GM10847 (cell line): Measurements from ENCODE around the gene MPO.

Experiments
- POLR2A ChIP-seq: IDR thresholded peaks from 2 replicates; pipeline ENCODE4 v1.6.1; 2011; ENCODE audit not compliant: insufficient read length; ENCODE audit errors: extremely low read depth

MPO gene

DNA sequence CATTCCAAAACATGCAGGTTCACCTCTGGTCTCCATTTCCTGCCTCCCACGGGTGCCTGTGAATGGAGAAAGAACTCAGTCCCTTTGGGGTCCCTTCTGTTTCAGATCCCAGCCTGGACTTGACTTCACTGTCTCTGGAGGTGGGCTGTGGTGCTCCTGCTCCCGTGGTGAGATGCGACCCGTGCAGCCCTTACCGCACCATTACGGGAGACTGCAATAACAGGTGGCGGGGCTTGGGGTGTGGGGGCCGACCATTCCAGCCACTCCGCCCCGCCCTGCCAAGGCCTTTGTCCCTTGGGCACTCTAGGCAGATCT, 31.8 kb downstream of the MPO start:
- TF ChIP-seq POLR2A = no peak

DNA sequence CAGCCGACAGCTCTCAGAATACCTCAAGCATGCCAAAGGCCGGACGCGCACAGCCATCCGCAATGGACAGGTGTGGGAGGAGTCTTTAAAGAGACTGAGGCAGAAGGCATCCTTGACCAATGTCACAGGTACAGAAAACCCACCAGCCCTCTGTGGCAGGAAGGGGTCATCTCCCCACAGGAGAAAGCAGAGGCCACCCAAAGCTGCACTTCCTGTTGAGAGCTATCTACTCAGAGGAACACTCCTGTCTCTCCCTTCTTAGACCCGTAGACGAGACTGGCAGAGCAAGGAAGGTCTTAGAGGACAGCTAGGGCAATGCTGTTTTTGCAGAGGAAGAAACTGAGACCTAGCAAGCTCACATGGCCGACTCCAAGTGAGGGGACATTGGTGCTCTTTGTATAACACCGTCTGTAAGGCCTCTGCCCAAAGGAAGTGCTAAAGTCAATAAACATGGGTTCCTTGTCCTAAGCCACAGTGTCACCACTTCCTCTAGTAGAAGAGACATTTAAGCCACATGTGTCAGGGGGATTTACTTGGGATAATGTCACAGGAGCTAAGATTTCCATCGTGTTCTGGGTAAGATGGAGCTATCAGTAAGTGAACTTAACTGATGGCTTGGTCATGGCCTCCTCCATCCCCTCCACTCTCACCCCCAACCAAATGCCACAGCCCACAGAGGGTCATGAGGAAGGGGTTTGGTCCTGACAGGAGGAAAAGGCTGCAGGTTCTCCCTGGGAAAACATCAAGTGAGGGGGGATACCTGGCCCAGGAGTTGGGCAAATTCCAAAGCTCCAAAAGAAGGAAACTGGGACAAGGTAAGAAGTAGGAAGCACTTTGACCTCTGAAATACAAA, 33.0 kb downstream of the MPO start:
- no peak for TF ChIP-seq POLR2A

DNA sequence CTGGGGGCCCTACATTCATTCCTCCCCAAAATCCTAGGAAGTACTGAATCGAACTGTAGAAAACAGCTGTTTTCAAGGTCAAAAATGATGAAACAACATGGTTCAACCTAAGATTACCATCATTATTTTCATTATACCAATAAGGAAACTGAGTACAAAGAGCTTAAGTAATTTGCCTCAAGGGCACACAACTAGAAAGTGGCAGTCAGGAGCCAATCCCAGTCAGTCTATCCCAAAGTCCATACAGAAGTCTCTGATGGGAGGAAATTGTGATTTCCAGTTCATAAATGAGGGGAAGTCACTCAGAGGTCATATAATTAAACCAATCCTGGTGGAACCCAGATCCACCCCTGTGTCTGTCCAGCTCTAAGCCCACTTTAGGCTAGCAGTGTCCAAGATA, 34.0 kb downstream of the MPO start:
- no peak for TF ChIP-seq POLR2A

DNA sequence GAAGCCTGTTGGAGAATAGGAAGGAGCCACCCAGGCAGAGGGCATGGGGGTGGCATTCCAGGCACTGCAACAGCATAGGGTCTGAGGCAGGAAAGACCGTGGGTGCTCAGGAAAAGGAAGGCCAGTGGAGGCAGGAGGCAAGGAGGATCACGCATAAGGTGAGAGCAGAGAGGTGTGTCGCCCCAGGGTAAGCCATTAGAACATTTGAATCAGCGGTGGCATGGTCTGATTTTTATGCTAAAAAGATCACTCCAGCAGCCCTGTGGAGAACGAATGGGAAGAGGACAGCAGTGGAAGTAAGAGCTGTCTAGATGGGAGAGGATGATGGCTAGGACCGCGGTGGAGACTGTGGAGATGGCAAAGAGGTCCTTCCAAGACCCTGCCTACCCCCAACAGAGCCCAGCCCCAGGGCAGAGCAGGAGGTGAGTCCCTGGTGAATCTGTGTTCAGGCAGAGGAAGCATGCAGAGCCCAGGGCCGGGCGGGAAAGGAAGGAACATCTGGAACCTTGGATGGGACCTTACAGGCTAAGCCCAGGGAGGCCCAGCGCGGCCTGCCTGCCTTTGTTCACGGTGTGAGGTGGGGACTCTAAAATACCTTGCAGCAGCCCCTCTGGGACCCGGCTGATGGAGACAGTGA, 34.5 kb downstream of the MPO start:
- TF ChIP-seq POLR2A = no peak

DNA sequence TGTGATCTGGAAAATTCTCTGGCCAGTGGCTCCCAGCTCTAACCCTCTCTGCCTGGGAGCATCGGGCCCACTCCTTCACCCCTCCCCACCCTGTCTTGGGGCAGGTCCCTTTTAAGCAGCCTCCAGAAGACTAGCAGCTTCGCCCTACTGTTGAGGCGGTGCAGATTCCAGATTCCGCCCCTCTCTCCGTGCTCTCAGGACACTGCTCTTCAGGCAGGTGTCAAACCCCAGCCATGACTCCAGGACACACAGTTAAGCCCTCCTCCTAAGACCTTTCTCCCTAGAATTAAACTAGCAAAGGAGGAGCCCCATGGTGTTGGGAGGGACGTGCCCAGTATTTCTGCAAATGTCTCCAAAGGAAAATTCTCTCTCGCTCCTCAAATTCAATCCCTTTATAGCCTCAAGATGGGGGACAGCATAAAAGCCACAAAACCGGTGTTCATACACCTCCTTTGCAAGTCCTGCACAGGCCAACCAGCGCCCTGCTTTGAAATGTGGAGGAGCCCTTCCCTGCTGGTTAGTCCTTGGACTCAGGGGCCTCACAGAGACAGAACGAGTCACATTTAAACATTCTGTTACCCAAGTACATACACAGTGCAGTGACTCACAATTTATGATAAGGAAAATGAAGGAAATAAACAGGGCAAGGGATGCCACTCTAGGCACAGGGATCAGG, 35.2 kb downstream of the MPO start:
- no peak for TF ChIP-seq POLR2A

DNA sequence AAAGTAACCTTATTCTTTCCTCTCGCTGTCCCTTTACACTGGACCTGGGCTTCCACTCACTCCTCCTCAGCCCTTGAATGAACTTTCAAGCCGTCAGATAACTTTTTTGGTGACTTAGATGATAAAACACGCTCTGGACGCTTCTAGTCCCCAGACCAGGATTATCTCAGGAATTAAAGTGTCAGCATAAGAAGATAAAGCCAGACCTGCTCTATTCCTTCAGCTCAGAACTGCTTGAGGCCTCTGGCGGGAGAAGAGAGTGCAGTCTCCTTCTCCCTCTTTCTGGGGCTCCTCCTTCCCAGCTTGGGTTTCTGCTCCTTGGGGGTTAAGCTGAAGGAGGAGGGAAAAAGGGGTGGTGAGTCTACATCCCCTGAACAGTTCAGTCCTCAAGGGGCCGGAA, 35.8 kb downstream of the MPO start:
- no peak for TF ChIP-seq POLR2A

DNA sequence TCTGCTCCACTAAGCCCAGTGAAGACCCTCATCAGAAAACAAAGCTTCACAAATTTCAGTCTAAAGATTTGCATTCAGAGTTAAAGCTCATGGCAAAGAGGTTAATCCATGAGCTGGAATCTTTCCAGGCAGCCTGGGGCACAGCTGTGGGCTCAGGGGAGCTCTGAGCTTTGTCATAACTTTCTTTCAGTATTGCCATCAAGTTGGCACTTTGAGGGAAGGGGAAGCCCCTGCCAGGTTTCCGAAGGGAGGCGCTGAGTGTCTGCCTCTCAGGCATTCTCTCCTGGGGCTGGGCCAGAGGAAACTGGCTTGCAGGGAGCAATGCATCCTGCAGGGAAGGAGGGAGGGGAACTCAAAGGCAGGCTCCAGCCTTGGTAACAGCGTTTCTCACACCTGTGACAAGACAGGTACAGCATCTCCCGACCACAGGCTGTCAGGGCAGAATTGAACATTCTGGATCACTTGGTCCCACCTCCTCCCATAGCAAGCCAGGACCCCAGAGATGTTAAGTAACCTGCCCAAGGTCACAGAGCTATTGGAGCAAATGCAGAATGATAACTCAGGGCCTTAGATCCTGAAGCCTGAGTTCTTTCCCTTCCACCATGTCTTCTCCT, 38.5 kb downstream of the MPO start:
- no peak for TF ChIP-seq POLR2A

DNA sequence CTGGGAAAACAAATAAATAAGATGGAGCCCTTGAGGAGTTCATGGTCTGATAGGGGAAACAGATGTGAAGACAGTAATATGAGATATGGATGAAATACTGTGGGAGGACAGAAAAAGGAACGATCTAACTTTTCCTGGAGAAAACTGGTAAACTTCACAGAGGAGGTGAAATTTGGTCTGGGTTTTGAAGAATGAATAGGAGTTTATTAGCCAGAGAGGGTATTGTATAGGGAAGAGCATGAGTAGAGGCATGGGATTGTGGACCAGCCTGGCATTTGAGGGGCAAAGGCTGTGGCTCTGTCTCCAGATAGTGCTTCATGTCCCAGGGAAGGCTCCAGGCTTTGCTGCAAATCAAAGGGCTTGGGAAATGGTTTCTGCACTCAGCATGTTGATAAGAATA, 40.7 kb downstream of the MPO start:
- TF ChIP-seq POLR2A = no peak

DNA sequence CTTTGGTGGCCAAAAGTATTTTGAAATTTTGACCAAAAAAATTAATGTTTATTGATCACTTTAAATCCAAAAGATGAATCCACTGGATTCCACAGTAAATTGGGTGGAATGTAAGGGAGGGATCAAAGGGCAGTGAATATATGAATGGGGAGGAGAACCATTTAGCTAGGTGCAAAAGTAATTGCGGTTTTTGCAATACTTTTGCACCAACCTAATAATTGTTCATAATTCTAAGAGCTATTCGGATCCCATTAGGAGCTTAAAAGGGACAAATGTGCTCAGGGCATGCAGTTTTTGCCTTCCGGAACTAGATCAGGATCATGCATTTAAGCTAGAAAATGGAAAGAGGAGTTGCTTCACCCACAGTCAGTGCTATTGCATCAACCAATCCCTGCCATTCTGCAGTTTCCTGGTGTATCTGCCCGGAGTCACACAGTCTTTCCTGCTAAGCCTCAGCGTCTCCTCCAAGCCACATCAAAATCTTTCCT, 42.5 kb downstream of the MPO start, which contains the start of gene LPO:
Gene LPO, plus strand, starts transcription at position 438 of the 488 bp plus-strand sequence. CDS start 4,396 bp downstream, outside the sequence.
- no peak for TF ChIP-seq POLR2A

DNA sequence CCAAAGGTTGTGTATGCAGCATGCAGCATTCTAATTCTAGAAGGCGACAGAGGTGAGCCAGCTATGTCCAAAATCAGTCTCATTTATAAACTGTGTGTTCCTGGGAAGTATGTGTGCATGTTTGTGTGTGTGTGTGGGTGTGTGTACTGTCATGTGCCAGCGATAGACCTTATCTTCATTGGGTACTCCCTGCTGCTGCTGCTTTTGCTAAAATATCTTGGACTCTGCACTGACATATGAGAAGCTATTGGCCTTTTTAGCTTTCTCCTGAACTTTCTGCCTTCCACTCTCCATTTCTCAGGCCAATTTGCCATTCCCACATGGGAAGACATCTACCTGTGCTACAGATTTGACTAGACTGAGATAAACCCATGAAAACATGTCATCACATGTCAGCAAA, 44.3 kb downstream of the MPO start:
- no peak for TF ChIP-seq POLR2A

DNA sequence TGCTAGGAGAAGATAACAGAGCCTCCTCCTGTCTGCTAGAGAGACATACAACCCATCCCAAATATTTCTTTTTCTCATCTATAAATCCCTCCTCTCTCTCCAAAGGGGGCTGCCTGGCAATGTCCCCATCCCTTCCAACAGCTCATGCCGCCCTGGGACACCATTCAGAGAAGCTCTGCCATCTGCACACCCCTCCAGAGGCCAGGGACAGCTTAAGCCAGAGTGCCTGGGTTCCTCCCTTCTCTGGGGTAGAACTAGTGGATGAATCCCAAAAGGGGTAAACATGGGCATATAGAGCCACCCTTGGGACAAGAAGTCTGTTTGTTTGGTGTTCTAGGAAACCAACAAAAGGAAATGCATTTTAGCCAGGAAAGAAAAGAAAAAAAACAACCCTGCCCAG, 44.9 kb downstream of the MPO start:
- TF ChIP-seq POLR2A = no peak

DNA sequence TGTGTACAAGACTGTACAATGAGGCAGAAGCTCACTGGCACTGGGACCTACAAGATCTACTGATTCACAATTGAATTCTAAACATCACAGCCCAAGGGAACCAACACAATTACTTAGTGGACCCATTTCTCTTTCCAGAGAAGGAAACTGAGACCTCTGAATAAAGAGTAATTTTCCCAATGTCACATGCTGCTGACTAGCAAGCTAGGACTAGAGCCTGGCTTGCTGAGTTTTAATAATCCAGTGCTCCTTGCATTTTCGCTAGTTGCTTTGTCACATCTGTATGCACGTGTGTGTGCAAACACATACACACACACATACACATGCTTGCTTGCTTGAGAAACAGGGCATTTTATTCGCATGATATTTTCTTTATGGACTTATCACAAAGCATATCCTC, 46.2 kb downstream of the MPO start:
- TF ChIP-seq POLR2A = no peak

DNA sequence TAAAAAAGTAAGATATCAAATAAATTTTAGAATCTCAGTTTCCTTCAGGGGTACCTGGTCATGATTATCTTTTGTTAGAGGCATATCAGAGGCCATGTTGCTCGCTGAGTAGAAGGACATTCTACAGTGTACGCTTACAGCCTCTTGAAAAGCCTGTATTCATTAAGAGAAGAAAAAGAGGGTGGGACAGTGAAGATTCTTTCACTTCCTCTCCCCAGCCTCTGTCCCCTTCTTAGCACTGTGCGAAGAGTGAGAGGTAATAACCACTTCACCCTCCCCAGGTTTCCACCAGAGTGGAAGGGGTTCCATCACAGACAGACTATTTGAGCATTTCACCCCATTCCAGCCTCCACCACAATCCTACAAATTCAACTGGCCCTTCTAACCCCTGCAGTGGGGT, 47.2 kb downstream of the MPO start:
- TF ChIP-seq POLR2A = no peak

DNA sequence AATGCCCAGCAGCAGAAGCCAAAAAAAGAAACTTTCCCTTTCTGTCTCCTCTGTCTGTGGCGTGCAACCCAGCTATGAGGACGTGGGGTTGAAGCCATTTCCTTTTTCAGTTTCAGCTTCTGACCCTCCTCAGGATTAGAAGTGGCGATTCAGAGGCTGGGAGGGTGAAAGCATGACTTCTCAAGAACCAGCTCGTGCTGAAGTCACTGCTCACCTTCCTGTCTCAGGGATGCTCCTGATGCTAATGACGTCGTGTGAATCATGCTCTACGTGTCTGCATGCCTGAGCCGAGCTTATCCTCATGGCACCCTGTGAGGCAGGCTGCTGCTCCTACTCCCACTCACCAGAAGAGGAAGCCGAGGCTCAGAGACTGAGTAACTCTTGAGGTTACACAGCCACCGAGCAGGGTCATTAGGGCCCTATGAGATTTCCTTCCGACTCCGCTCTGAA, 48.0 kb downstream of the MPO start:
- TF ChIP-seq POLR2A = no peak

DNA sequence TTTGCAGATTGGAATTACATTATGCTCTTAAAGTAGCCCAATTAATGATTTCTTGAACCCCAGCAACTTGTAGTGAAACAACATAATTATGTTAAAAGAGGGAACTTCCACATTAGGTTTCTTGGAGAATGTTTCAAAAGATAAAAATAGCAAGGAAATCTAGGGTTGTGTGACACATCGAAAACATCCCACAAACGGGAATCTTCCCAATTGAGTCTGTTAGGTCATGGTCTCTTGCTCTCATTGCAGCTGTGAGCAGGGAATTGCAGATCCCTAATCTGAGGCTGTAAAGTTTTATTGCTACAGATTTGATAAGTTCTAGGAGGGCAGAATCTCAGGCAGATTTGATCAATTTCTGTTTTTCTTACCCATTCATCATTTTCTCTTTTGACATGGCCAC, 49.1 kb downstream of the MPO start:
- TF ChIP-seq POLR2A = no peak
